HepG2 (cell line): Measurements from ENCODE around the gene NOC2L. TPM values are rescaled to one million over a fixed set of nuclear protein-coding genes. Genes with fewer than 3 reads are reported as not detected.

Source experiments
- GATAD2A ChIP-seq: IDR thresholded peaks from 2 replicates; pipeline ENCODE4 v1.6.1; 2016
- HNRNPL ChIP-seq: fragments of 200-400 bp; formaldehyde crosslinking; IDR thresholded peaks from 2 replicates; pipeline ENCODE4 v1.6.1; 2017; ENCODE audit warnings: mild to moderate bottlenecking, low read depth, low read length
- MAF1 ChIP-seq: sonication (generic); formaldehyde crosslinking; IDR thresholded peaks from 2 replicates; pipeline ENCODE4 v1.5.0; 2020; ENCODE audit warnings: missing genetic modification reagents, borderline replicate concordance
- SIN3A ChIP-seq: IDR thresholded peaks from 2 replicates; pipeline ENCODE4 v1.6.1; 2011; ENCODE audit warnings: low read depth, mild to moderate bottlenecking, control low read depth, low read length, borderline replicate concordance
- SUZ12 ChIP-seq: fragments of 150-350 bp; IDR thresholded peaks from 2 replicates; pipeline ENCODE4 v1.6.1; 2014; ENCODE audit warnings: low read depth, low read length
- ZMYM3 ChIP-seq: sonication (generic); formaldehyde crosslinking; IDR thresholded peaks from 2 replicates; pipeline ENCODE4 v1.5.1; 2020; ENCODE audit warnings: mild to moderate bottlenecking, missing genetic modification reagents
- ZNF180 ChIP-seq: sonication (generic); formaldehyde crosslinking; IDR thresholded peaks from 2 replicates; pipeline ENCODE4 v1.4.0; 2020; ENCODE audit warnings: low read depth, missing genetic modification reagents, borderline replicate concordance
- ZNF33A ChIP-seq: sonication (generic); formaldehyde crosslinking; IDR thresholded peaks from 2 replicates; pipeline ENCODE4 v1.5.1; 2020; ENCODE audit warnings: missing genetic modification reagents, mild to moderate bottlenecking, moderate library complexity, borderline replicate concordance
- ZNF747 ChIP-seq: sonication (generic); formaldehyde crosslinking; IDR thresholded peaks from 2 replicates; pipeline ENCODE4 v1.8.1; 2023; ENCODE audit warnings: missing genetic modification reagents, mild to moderate bottlenecking, borderline replicate concordance
- ZSCAN9 ChIP-seq: IDR thresholded peaks from 2 replicates; pipeline ENCODE4 v1.6.1; 2016; ENCODE audit warnings: borderline replicate concordance
- polyA plus RNA-seq, 8 experiments: library from polyadenylated mRNA; depleted of rRNA in 3 of 8; stranded (reverse) in 7 of 8; unstranded in 1 of 8; fragments of >200 nt; fragmentation: Illumina TruSeq in 4 of 8; extraction: Trizol in 4 of 8; gene quantifications; 2 replicates each; pipeline versions ENCODE4 v1.2.1 to v1.2.3, GENCODE V29; 2011 to 2016; ENCODE audit warnings: low read depth in 4 of 8, missing spikeins in 1 of 8, mixed read lengths in 1 of 8; ENCODE audit not compliant: insufficient read depth in 1 of 8
- total RNA-seq, 5 experiments: library from RNA; depleted of rRNA; stranded (reverse); fragments of >200 nt; fragmentation: Illumina TruSeq; extraction: Trizol; gene quantifications; 2 replicates each; pipeline ENCODE4 v1.2.3, GENCODE V29; 2016; ENCODE audit warnings: low read depth in 1 of 5
- TF ChIP-seq, protein P1 (sequence below): sonication (generic); formaldehyde crosslinking; IDR thresholded peaks from 2 replicates; pipeline ENCODE4 v1.4.0; 2020; ENCODE audit warnings: missing genetic modification reagents, mild to moderate bottlenecking, borderline replicate concordance
- TF ChIP-seq, protein P2 (sequence below): sonication (generic); formaldehyde crosslinking; IDR thresholded peaks from 2 replicates; pipeline ENCODE4 v1.4.0; 2020; ENCODE audit warnings: missing genetic modification reagents, borderline replicate concordance
- TF ChIP-seq, protein P3 (sequence below): sonication (generic); formaldehyde crosslinking; IDR thresholded peaks from 2 replicates; pipeline ENCODE4 v1.5.0; 2020; ENCODE audit warnings: mild to moderate bottlenecking, missing genetic modification reagents
- TF ChIP-seq, protein P4 (sequence below): sonication (generic); formaldehyde crosslinking; IDR thresholded peaks from 2 replicates; pipeline ENCODE4 v1.5.0; 2020; ENCODE audit warnings: mild to moderate bottlenecking, missing genetic modification reagents
- TF ChIP-seq, protein P5 (sequence below): sonication (generic); formaldehyde crosslinking; IDR thresholded peaks from 2 replicates; pipeline ENCODE4 v1.4.0; 2020; ENCODE audit warnings: mild to moderate bottlenecking, missing genetic modification reagents

NOC2L gene
- total and polyA plus RNA-seq, 2 of the 13 experiments (the other 11 are each of a cell fraction or from before 2014, with no cell fraction given) = 32.0 to 103 TPM

DNA sequence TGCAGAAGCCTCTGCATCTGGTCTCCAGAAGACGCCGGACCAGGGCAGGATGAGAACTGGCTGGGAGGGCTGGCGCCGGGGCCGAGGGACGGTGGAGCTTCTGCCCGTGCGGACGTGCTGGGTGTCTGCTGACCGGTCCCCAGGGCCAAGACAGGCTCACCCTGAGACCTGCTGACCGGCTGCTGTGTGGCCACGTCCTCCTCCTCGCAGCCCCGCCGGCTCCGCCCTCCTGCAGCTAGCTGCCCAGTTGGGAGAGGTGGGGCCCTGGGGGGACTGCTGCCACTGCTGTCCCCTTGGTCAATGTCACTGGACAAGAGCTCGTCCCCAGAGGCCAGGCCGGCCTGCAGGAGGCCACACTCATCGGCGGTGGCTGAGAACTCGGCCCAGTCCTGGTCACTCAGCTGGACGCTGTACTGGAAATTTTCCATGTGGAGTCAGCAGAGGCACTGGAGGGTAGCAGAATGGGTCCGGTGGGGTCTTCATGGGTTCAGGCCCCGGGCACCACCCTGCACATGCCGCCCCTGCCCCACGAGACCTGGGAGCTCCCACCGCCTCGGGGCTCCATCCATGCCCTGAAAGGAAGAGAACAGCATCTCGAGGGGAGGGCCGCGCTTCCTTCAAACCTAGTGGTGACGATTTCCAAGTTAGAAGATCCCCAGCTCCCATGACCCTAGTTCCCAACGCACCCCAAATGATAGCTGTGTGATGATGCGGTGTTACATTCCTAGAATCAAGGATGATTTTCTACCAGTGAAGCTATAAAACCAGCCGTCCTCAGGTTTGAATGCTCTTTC is 21.7 kb upstream of the NOC2L start (continued):
- TF ChIP-seq ZNF180 = no peak
- TF ChIP-seq, protein P1, sequence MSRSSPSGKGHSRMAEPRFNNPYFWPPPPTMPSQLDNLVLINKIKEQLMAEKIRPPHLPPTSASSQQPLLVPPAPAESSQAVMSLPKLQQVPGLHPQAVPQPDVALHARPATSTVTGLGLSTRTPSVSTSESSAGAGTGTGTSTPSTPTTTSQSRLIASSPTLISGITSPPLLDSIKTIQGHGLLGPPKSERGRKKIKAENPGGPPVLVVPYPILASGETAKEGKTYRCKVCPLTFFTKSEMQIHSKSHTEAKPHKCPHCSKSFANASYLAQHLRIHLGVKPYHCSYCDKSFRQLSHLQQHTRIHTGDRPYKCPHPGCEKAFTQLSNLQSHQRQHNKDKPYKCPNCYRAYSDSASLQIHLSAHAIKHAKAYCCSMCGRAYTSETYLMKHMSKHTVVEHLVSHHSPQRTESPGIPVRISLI (CRISPR knock-in tag) = 0 out of 2 replicates have a peak, but pooled peaks have one; percentile 16
- TF ChIP-seq SUZ12 = no peak
- TF ChIP-seq ZSCAN9 (CRISPR knock-in tag) = no peak
- peak; percentile 34; the same call in 1 of the 2 replicates for TF ChIP-seq GATAD2A (CRISPR knock-in tag)
- TF ChIP-seq ZNF33A (CRISPR knock-in tag) = no peak
- no peak for TF ChIP-seq ZNF747 (CRISPR knock-in tag)
- TF ChIP-seq, protein P2, sequence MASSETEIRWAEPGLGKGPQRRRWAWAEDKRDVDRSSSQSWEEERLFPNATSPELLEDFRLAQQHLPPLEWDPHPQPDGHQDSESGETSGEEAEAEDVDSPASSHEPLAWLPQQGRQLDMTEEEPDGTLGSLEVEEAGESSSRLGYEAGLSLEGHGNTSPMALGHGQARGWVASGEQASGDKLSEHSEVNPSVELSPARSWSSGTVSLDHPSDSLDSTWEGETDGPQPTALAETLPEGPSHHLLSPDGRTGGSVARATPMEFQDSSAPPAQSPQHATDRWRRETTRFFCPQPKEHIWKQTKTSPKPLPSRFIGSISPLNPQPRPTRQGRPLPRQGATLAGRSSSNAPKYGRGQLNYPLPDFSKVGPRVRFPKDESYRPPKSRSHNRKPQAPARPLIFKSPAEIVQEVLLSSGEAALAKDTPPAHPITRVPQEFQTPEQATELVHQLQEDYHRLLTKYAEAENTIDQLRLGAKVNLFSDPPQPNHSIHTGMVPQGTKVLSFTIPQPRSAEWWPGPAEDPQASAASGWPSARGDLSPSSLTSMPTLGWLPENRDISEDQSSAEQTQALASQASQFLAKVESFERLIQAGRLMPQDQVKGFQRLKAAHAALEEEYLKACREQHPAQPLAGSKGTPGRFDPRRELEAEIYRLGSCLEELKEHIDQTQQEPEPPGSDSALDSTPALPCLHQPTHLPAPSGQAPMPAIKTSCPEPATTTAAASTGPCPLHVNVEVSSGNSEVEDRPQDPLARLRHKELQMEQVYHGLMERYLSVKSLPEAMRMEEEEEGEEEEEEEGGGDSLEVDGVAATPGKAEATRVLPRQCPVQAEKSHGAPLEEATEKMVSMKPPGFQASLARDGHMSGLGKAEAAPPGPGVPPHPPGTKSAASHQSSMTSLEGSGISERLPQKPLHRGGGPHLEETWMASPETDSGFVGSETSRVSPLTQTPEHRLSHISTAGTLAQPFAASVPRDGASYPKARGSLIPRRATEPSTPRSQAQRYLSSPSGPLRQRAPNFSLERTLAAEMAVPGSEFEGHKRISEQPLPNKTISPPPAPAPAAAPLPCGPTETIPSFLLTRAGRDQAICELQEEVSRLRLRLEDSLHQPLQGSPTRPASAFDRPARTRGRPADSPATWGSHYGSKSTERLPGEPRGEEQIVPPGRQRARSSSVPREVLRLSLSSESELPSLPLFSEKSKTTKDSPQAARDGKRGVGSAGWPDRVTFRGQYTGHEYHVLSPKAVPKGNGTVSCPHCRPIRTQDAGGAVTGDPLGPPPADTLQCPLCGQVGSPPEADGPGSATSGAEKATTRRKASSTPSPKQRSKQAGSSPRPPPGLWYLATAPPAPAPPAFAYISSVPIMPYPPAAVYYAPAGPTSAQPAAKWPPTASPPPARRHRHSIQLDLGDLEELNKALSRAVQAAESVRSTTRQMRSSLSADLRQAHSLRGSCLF (CRISPR knock-in tag) = no peak
- no peak for TF ChIP-seq MAF1 (CRISPR knock-in tag)
- TF ChIP-seq, protein P3, sequence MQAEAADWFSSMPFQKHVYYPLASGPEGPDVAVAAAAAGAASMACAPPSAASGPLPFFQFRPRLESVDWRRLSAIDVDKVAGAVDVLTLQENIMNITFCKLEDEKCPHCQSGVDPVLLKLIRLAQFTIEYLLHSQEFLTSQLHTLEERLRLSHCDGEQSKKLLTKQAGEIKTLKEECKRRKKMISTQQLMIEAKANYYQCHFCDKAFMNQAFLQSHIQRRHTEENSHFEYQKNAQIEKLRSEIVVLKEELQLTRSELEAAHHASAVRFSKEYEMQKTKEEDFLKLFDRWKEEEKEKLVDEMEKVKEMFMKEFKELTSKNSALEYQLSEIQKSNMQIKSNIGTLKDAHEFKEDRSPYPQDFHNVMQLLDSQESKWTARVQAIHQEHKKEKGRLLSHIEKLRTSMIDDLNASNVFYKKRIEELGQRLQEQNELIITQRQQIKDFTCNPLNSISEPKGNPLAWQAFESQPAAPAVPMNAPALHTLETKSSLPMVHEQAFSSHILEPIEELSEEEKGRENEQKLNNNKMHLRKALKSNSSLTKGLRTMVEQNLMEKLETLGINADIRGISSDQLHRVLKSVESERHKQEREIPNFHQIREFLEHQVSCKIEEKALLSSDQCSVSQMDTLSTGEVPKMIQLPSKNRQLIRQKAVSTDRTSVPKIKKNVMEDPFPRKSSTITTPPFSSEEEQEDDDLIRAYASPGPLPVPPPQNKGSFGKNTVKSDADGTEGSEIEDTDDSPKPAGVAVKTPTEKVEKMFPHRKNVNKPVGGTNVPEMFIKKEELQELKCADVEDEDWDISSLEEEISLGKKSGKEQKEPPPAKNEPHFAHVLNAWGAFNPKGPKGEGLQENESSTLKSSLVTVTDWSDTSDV (CRISPR knock-in tag) = no peak
- peak; percentile 55; the same call in 1 of the 2 replicates for TF ChIP-seq HNRNPL
- TF ChIP-seq, protein P4, sequence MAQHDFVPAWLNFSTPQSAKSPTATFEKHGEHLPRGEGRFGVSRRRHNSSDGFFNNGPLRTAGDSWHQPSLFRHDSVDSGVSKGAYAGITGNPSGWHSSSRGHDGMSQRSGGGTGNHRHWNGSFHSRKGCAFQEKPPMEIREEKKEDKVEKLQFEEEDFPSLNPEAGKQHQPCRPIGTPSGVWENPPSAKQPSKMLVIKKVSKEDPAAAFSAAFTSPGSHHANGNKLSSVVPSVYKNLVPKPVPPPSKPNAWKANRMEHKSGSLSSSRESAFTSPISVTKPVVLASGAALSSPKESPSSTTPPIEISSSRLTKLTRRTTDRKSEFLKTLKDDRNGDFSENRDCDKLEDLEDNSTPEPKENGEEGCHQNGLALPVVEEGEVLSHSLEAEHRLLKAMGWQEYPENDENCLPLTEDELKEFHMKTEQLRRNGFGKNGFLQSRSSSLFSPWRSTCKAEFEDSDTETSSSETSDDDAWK (CRISPR knock-in tag) = no peak
- peak; percentile 59; the same call in 1 of the 2 replicates for TF ChIP-seq ZMYM3
- 0 out of 2 replicates have a peak, but pooled peaks have one; percentile 47 for TF ChIP-seq SIN3A
- TF ChIP-seq, protein P5, sequence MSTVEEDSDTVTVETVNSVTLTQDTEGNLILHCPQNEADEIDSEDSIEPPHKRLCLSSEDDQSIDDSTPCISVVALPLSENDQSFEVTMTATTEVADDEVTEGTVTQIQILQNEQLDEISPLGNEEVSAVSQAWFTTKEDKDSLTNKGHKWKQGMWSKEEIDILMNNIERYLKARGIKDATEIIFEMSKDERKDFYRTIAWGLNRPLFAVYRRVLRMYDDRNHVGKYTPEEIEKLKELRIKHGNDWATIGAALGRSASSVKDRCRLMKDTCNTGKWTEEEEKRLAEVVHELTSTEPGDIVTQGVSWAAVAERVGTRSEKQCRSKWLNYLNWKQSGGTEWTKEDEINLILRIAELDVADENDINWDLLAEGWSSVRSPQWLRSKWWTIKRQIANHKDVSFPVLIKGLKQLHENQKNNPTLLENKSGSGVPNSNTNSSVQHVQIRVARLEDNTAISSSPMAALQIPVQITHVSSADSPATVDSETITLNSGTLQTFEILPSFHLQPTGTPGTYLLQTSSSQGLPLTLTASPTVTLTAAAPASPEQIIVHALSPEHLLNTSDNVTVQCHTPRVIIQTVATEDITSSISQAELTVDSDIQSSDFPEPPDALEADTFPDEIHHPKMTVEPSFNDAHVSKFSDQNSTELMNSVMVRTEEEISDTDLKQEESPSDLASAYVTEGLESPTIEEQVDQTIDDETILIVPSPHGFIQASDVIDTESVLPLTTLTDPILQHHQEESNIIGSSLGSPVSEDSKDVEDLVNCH (CRISPR knock-in tag) = no peak
